DOHH2 (cell line): Measurements from ENCODE around the gene PLSCR4.

ENCODE experiments used
- EZH2phosphoT487 ChIP-seq: fragments of 200-600 bp; sonication (generic); IDR thresholded peaks from 2 replicates; pipeline ENCODE4 v1.6.1; 2017; ENCODE audit warnings: borderline replicate concordance, mild to moderate bottlenecking, antibody characterized with exemption, low read length, moderate library complexity, mixed read lengths
- TF ChIP-seq, protein P1 (sequence below): fragments of 200-600 bp; sonication (generic); IDR thresholded peaks from one replicate; pipeline ENCODE4 v1.5.1; 2014; ENCODE audit warnings: antibody characterized with exemption, mild to moderate bottlenecking, low read depth, low read length; ENCODE audit not compliant: poor library complexity, severe bottlenecking

DNA sequence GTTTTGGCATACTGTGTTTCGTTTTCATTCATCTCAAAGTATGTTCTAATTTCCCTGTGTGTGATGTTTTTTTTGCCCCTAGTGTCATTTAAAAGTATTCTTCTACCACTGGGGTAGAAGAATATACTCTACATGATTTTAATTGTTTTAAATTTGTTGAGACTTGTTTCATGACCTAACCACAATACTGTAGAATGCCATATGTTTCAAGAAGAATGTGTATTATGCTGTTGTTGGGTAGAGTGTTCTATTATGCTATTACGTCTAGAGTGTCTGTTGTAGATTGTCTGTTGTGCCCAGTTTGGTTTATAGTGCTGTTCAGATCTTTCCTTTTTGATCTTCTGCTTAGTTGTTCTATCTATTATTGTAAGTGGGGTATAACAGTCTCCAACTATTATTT, 36.4 kb downstream of the PLSCR4 start:
- no peak for TF ChIP-seq EZH2phosphoT487
- TF ChIP-seq, protein P1, sequence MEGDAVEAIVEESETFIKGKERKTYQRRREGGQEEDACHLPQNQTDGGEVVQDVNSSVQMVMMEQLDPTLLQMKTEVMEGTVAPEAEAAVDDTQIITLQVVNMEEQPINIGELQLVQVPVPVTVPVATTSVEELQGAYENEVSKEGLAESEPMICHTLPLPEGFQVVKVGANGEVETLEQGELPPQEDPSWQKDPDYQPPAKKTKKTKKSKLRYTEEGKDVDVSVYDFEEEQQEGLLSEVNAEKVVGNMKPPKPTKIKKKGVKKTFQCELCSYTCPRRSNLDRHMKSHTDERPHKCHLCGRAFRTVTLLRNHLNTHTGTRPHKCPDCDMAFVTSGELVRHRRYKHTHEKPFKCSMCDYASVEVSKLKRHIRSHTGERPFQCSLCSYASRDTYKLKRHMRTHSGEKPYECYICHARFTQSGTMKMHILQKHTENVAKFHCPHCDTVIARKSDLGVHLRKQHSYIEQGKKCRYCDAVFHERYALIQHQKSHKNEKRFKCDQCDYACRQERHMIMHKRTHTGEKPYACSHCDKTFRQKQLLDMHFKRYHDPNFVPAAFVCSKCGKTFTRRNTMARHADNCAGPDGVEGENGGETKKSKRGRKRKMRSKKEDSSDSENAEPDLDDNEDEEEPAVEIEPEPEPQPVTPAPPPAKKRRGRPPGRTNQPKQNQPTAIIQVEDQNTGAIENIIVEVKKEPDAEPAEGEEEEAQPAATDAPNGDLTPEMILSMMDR, result no peak
